GM10847 (cell line): ENCODE measurements around the gene STK38.

Source experiments
- POLR2A ChIP-seq: IDR thresholded peaks from 2 replicates; pipeline ENCODE4 v1.6.1; 2011; ENCODE audit not compliant: insufficient read length; ENCODE audit errors: extremely low read depth

STK38 gene

DNA sequence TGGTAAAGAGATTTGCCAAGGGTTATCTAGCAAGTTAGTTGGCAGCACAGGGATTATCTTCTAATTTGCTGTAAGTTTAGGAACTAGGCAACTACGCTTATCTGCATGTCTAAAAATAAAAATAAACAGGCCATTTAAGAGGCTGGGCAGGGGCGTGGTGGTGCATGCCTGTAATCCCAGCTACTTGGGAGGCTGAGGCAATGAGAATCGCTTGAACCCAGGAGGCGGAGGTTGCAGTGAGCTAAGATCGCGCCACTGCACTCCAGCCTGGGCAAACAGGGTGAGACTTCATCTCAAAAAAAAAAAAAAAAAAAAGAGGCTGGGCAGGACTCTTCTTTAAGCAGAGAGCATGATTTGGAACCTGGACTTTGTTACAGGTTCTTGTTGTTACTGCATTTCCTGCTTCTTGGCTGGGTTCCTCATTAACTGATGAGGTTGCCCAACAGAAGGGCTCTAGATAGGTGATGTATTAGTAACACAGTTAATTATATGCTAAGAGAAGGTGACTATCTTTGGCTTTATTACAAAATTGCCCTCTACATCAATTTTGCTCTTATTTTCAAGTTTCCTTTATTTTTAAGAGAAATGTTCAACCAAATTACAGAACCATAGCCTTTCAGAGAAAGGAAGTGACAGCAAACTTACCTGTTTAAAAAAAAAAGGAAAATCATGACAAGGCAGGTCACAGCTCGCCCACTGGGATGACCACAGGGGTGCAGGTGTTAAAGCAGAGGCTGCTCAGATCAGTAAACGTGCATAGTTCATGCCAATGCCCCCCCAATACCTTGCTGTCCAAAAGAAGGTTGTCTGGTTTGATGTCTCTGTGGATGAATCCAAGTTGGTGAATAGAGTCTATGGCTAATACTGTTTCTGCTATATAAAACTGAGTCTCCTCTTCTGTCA, 32.5 kb downstream of the STK38 start:
- no peak for TF ChIP-seq POLR2A

GRCh38 chr6:36510365-36510764, 36.9 kb downstream of the STK38 start:
- TF ChIP-seq POLR2A = no peak

GRCh38 chr6:36508532-36508931, 38.7 kb downstream of the STK38 start:
- no peak for TF ChIP-seq POLR2A

GRCh38 chr6:36506611-36507010, 40.7 kb downstream of the STK38 start:
- TF ChIP-seq POLR2A = no peak

GRCh38 chr6:36505744-36506534, 41.3 kb downstream of the STK38 start:
- no peak for TF ChIP-seq POLR2A

DNA sequence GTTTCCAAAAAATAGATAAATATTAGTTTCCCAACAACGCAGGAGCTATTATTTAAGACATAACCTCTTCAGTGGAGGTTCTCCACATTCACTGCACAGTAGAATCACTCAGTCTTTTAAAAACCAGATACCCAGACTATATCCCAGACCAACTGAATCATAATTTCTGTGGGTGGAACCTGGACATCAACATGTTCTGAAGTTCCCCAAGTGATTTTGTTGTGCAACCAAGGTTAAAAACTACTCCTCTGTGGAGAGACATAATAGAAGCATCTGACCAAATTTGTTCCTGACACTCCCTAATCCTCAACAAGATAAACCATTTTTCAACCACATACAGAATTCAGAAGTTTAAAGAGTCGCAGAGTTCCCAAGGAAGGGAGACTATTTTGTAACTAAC, 42.3 kb downstream of the STK38 start:
- TF ChIP-seq POLR2A = no peak

GRCh38 chr6:36504181-36504580, 43.1 kb downstream of the STK38 start:
- no peak for TF ChIP-seq POLR2A

DNA sequence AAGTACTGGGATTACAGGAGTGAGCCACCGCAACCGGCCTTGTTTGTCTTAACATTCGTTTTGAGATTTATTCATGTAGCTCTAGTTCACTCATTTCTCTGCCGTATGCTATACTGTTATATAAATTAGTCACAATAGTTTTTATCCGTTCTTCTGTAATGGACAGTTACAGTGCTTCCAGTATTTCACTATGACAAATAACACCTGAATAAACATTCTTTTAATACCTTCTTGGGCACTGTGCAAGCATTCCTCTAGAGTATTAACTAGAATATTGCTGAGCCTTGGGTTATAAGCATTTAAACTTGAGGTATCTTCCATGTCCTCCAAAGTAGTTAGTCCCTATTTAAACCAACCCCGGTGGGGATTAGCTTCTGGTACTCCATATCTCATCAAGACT, 45.6 kb downstream of the STK38 start:
- no peak for TF ChIP-seq POLR2A

DNA sequence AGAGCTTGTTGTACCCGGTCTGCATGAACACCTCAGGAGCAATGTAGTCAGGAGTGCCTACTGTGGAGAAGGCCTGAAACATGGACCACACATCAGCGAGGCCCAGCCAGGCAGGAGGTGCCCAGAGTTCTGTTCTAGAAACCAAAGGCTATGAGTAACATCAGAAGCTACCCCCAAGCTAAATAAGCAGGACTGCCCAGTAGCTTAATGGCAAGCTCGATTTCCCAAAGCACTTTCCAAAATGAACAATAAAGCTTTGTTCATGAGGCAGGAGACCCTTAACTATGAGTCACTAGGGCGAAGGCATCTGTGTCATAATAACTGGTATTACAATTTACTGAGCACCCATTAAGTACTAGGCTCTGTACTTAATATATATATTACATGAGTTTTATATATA, 47.4 kb downstream of the STK38 start:
- TF ChIP-seq POLR2A = no peak

DNA sequence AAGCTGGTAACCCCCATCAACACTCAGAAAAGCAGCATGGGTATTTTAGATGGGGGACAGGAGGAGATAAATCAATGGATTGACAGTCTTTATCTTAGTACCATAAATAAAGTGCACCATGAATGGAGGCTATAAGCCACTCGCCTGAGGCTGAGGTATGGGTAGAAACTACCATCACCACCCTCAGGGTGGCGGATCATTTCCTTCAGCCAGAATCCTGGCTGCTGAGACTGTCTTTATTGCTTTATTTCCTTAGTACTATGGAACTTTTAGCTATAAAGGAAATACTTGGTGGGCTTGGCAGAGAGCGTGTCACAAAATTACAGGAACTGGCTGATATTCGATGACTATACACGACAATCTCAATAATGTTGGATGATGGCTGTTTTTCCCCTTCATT, 52.2 kb downstream of the STK38 start:
- no peak for TF ChIP-seq POLR2A

- TF ChIP-seq POLR2A = no peak
Observed at GRCh38 chr6:36493859-36494258, 53.4 kb downstream of the STK38 start.

DNA sequence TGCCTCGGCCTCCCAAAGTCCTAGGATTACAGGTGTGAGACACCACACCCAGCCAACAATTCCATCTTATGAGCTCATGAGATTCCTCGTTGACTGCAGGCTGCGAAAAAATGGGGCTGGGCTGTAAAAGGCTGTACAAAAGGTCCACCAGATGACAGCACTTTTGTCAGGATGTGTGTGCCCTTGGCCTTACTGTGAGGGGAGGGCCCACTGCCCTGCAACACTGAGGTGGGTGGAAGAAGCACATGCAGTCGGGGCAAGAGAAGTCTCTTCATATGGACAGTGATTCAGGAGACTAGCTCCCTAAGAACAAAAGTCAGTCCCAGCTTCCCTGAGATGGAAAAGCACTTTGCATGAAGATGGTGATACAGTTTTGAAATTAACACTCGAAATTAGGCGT, 54.0 kb downstream of the STK38 start:
- TF ChIP-seq POLR2A = no peak

DNA sequence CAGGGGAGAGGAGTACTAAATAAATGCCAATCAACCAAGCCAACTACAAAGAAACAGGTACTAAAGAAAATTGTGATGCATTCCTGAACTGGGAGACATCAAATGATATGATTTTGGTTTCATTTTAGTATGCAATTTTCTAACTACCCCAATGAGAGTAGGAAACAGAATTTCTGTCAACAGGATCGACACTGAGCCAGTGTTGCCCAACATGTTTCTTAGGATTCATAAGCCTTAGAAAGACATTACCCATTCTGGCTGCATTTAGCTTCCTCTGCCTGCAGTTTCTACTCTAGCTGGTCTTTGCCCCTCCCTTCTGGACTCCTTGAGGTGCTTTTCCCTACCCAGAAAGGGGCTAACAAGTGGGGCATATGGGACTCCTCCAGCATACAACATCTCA, 54.7 kb downstream of the STK38 start:
- TF ChIP-seq POLR2A = no peak

GRCh38 chr6:36492092-36492491, 55.2 kb downstream of the STK38 start:
- TF ChIP-seq POLR2A = no peak

- no peak for TF ChIP-seq POLR2A
Observed at GRCh38 chr6:36491378-36491965, 55.8 kb downstream of the STK38 start.

GRCh38 chr6:36489426-36489825, 57.9 kb downstream of the STK38 start:
- TF ChIP-seq POLR2A = no peak
